D721Med (cell line): ENCODE results near the gene CHCHD3.

ENCODE experiments used
- DNase-seq: peaks from one replicate; pipeline ENCODE4 v3.0.0; 2011; ENCODE audit warnings: low spot score; ENCODE audit not compliant: insufficient read length
- FAIRE-seq: peaks from 2 replicates; lab custom pipeline; 2011; peaks lifted over from hg19 to GRCh38; lab: Jason Lieb, UNC
- CTCF ChIP-seq: IDR thresholded peaks from 2 replicates; pipeline ENCODE4 v1.5.1; 2012; ENCODE audit warnings: mild to moderate bottlenecking, control low read depth; ENCODE audit not compliant: insufficient read depth; ENCODE audit errors: missing control alignments

CHCHD3 gene

DNA sequence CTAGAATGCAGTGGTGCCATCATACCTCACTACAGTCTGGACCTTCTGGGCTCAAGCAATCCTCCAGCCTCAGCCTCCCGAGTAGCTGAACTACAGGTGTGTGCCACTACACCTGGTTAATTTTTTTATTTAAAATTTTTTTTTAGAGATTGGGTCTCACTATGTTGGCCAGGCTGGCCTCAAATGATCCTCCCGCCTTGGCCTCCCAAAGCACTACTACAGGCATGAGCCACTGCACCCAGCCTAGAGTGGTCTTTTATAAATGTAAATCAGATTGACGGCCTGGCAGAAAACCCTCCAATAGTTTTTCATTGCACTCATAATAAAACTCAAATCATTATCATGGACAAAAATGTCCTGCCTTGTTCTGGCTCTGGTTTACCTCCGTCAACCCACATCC, 303.9 kb downstream of the CHCHD3 start:
- FAIRE-seq: no peak
- DNase-seq: no peak
- TF ChIP-seq CTCF: no peak

GRCh38 chr7:132777414-132777813, 304.5 kb downstream of the CHCHD3 start:
- no peak for FAIRE-seq
- DNase-seq: no peak
- no peak for TF ChIP-seq CTCF

DNA sequence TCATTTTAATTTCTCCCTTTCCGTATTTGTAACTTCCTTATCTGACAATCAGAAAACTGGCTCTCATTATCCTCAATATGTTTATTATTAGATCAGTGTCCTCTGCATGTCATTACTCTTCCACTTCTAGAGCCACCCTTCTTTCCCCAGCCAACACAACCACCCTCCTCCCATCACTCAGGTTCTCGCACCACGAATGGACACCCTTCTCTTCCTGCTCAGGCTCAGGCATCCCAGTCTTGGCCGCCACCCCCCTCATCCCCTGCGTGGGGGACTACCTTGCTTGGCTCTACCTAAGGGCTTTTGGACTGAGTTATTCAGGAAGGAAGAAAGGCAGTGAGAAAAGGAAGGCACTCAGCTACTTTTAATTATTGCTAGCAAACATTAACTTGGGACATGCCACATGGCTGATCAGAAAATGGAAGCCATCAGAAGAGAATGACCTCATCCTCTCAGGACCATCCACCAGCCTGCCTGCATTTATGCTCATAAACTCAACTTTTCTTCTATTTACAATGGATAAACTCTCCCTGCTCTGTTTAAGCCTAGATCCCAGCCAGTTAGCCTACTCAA, 305.8 kb downstream of the CHCHD3 start:
- FAIRE-seq: no peak
- TF ChIP-seq CTCF: no peak
- no peak for DNase-seq

DNA sequence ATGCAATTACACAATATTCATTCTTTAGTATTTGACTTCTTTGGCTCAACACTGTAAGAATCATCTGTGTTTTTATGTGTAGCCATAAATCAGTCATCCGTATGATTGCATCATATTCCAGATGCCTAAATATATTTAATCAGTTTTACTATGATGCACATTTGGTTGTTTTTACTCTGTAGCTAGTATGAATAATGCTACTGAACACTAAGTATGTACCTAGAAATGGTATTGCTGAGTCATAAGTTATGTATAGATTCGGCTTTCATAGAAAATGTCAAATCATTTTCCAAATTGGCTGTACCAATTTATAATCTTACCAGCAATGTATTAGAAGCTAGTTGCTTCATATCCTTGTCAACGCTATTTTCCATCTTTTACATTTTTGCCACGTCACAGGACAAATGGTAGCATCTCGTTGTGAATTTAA, 308.3 kb downstream of the CHCHD3 start:
- TF ChIP-seq CTCF: no peak
- DNase-seq (no peak), FAIRE-seq (no peak)

- TF ChIP-seq CTCF: no peak
- FAIRE-seq: no peak
- no peak for DNase-seq
Measured at GRCh38 chr7:132771301-132771730, 310.6 kb downstream of the CHCHD3 start.

DNA sequence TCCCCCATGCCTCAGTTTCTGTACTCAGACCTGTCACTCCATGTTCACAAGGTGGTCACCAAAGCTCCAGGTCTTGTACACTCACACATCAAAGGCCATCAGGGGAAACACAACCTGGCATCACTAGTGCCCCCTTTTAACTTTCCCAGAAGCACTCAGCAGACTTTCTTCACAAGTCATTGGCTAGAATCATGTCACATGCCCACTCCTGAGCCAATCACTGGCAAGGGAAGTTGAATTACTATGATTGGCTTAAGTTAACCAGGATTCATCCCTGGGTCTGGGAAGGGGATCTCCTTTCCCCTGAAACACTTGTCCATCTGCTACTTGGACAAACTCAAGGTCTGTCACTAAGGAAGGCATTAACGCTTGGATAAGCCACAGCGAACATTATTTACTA, 311.8 kb downstream of the CHCHD3 start:
- no peak for TF ChIP-seq CTCF
- no peak for FAIRE-seq
- DNase-seq: no peak

GRCh38 chr7:132769280-132769679, 312.6 kb downstream of the CHCHD3 start:
- DNase-seq (no peak), FAIRE-seq (no peak)
- no peak for TF ChIP-seq CTCF
